Spleen (tissue), 11 donors: Measurements from ENCODE around the gene IGFALS. TPM values are rescaled to one million over a fixed set of nuclear protein-coding genes. Genes with fewer than 3 reads are reported as not detected.

Experiments used
- DNase-seq: peaks from one replicate; pipeline ENCODE4 v3.0.0-alpha.2; 2020
- H3K27ac ChIP-seq, 8 donors: fragments of 200-600 bp; sonication (generic) in 7 of 8; 1 replicate in 4 of 8; 2 replicates in 4 of 8; pipeline versions ENCODE4 v1.5.0 to v1.8.0; 2016 to 2021; ENCODE audit warnings: inconsistent platforms in 4 of 8, mild to moderate bottlenecking in 4 of 8, moderate library complexity in 1 of 8
- H3K27me3 ChIP-seq, 7 donors: fragments of 200-600 bp; sonication (generic) in 6 of 7; replicated peaks in 1 of 7; 1 replicate in 4 of 7; 2 replicates in 3 of 7; pipeline versions ENCODE4 v1.5.0 to v1.8.0; 2016 to 2021; ENCODE audit warnings: inconsistent platforms in 3 of 7, mild to moderate bottlenecking in 1 of 7
- H3K36me3 ChIP-seq, 6 donors: fragments of 200-600 bp; sonication (generic) in 5 of 6; 1 replicate in 4 of 6; 2 replicates in 2 of 6; pipeline versions ENCODE4 v1.5.0 to v1.8.0; 2016 to 2021; ENCODE audit warnings: inconsistent platforms in 2 of 6
- H3K4me1 ChIP-seq, 6 donors: fragments of 200-600 bp; sonication (generic) in 5 of 6; 1 replicate in 3 of 6; 2 replicates in 3 of 6; pipeline versions ENCODE4 v1.5.0 to v1.8.0; 2016 to 2021; ENCODE audit warnings: inconsistent platforms in 3 of 6
- H3K4me3 ChIP-seq, 8 donors: fragments of 200-600 bp; sonication (generic) in 7 of 8; 1 replicate in 4 of 8; 2 replicates in 4 of 8; pipeline versions ENCODE4 v1.5.0 to v1.8.0; 2016 to 2021; ENCODE audit warnings: inconsistent platforms in 4 of 8, mild to moderate bottlenecking in 4 of 8, moderate library complexity in 2 of 8
- H3K9me3 ChIP-seq, 8 donors: fragments of 200-600 bp; sonication (generic) in 7 of 8; 1 replicate in 4 of 8; 2 replicates in 4 of 8; pipeline versions ENCODE4 v1.5.0 to v1.8.0; 2016 to 2021; ENCODE audit warnings: inconsistent platforms in 4 of 8
- POLR2A ChIP-seq, 3 donors: fragments of 450-650 bp; IDR thresholded peaks; one replicate each; pipeline ENCODE4 v1.5.1; 2017; ENCODE audit warnings: antibody characterized with exemption in 3 of 3, mild to moderate bottlenecking in 1 of 3
- POLR2AphosphoS5 ChIP-seq, 3 donors: sonication (generic); formaldehyde crosslinking; IDR thresholded peaks; one replicate each; pipeline ENCODE4 v1.5.1; 2017; ENCODE audit warnings: antibody characterized with exemption in 3 of 3
- WGBS, 5 donors: extraction: QIAGEN DNeasy Blood & Tissue Kit in 3 of 5; methylation state at CpG; one replicate each; pipeline versions ENCODE4 v1.1.5 to v1.1.7; 2013 to 2018; 5-methylcytosine and 5-hydroxymethylcytosine counted together
- intact Hi-C: fragments of 100-400 bp; cut with DNase I; formaldehyde crosslinking; loops from one replicate; pipeline ENCODE4 v1.15.0; 2023; ENCODE audit warnings: low total_unique reads
- polyA plus RNA-seq, 3 donors: library from polyadenylated mRNA; stranded (reverse); fragments of 200-250 nt; gene quantifications; one replicate each; pipeline ENCODE4 v1.2.1, GENCODE V29; 2013
- total RNA-seq, 7 donors: library from RNA; depleted of rRNA in 3 of 7; stranded (reverse); fragments of >200 nt in 3 of 7; fragmentation: NEBNext Ultra II Directional in 4 of 7; extraction: Animal tissue kit (Norgen Biotek cat#: 25700) in 4 of 7; gene quantifications; one replicate each; pipeline versions ENCODE4 v1.1.0 to v1.2.1, GENCODE V29; 2016 to 2021
- TF ChIP-seq, protein P1 (sequence below), 11 experiments: fragments of 200-600 bp in 7 of 11; fragments of 450-650 bp in 4 of 11; sonication (generic) in 4 of 11; IDR thresholded peaks in 8 of 11; conservative IDR thresholded peaks in 3 of 11; 1 replicate in 7 of 11; 2 replicates in 4 of 11; pipeline versions ENCODE4 v1.4.0 to v1.8.0; 2016 to 2021; ENCODE audit warnings: antibody characterized with exemption in 11 of 11, inconsistent platforms in 4 of 11, mild to moderate bottlenecking in 1 of 11
- donor health status: healthy with polysubstance abuse.
- donor health status: DM: no; HTN: no; CAD: no; lungs with moderate emphysema.
- donor health status: DM: no; HTN: no; CAD: no.
- donor health status: Bipolar disorder and iron deficiency.
- donor health status: healthy.
- donor health status: DM: no; HTN: no; CAD: no.
- donor health status: DM: yes; HTN: yes; CAD: no.

Gene IGFALS
- total and polyA plus RNA-seq, 10 donors, result 0.14 to 0.63 (median 0.29) TPM; not detected in 2

DNA sequence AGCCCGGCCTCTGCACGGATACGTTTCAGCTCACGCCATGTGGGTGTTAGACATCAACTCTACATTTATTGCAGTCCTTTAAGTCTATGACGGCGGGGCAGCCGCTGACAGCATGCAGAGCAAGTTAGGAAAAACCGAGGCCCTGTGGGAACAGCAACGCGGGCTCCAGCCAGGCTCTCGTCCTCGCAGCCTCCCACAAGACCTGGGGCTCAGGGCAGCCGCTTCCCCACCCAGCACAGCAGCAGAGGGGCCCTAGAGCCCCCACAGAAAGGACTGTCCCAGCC is 16.9 kb downstream of the IGFALS start:
- intact Hi-C loops, result no loop called here
- TF ChIP-seq, protein P1, sequence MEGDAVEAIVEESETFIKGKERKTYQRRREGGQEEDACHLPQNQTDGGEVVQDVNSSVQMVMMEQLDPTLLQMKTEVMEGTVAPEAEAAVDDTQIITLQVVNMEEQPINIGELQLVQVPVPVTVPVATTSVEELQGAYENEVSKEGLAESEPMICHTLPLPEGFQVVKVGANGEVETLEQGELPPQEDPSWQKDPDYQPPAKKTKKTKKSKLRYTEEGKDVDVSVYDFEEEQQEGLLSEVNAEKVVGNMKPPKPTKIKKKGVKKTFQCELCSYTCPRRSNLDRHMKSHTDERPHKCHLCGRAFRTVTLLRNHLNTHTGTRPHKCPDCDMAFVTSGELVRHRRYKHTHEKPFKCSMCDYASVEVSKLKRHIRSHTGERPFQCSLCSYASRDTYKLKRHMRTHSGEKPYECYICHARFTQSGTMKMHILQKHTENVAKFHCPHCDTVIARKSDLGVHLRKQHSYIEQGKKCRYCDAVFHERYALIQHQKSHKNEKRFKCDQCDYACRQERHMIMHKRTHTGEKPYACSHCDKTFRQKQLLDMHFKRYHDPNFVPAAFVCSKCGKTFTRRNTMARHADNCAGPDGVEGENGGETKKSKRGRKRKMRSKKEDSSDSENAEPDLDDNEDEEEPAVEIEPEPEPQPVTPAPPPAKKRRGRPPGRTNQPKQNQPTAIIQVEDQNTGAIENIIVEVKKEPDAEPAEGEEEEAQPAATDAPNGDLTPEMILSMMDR (IDR thresholded peaks at IDR 0.05 in 8 of 11, conservative IDR thresholded peaks at IDR 0.05 in 3 of 11), result no peak
- TF ChIP-seq POLR2A (IDR thresholded peaks at IDR 0.05) (no peak), POLR2AphosphoS5 (IDR thresholded peaks at IDR 0.05) (peak; percentile 2 to 38 (median 5))
- WGBS, 5 donors, result 89 to 95% (median 90%) methylated on average over 7 to 13 of the region's 13 CpGs

DNA sequence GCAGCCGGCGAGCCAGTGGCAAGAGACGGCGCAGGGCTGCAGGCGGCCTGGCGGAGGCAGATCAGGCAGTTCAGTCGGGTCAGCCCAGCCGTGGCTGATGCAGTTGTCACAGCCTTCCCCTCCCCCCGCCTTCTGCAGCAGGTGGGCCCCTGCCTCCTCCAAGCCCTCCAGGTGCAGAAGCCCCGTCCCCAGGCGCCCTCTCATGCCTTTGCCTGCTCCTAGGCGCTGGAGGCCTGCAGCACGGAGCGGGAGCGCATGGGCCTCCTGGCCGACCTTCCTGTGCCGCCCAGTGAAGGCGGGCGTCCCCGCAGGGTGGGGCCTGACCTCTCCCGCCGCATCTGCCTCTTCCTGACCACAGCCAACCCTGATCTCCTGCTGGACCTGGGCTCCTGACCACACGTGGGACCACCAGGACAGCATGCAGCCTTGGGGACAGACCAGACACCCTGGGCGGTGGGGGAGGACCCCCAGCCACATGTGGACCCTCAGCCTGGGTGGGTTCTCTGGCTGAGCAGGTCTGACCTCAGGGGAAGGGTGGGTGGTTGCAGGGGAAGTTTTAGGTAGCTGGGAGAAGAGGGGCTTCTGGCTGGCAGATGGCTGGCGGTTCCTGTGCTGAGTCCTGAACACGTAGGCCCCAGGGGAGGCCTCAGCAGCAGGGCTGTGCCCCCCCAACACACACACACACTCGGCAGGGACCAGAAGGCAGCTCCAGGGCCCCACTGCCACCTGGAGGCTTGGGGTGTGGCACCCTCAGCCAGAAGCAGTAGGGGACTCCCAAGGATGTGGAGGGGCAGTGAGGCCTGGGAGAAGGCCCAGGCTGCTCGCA is 17.4 kb downstream of the IGFALS start:
- 73 to 88% (median 86%) methylated on average over 13 to 28 of the region's 28 CpGs for WGBS, 5 donors
- H3K36me3 ChIP-seq, result peaks cover 0 to 64% (median 36%) of the 10 kb centered on the region in 6 donors
- intact Hi-C loops, result no loop called here
- no peaks in the 10 kb centered on the region for H3K9me3 ChIP-seq
- H3K27ac ChIP-seq, result no peak overlapping the region
- DNase-seq, result no peak
- H3K4me1 ChIP-seq, result peaks cover 27 to 91% (median 41%) of the 10 kb centered on the region in 6 donors
- TF ChIP-seq POLR2AphosphoS5 (IDR thresholded peaks at IDR 0.05), result peak; percentile 4 to 69 (median 25)
- TF ChIP-seq, protein P1 (IDR thresholded peaks at IDR 0.05 in 8 of 11, conservative IDR thresholded peaks at IDR 0.05 in 3 of 11), result no peak
- TF ChIP-seq POLR2A (IDR thresholded peaks at IDR 0.05), result no peak
- H3K27me3 ChIP-seq, result no peaks in the 10 kb centered on the region
- H3K4me3 ChIP-seq, result no peak overlapping the region

More for the DNA sequence above, 16.9 kb downstream of the IGFALS start:
- Histone ChIP-seq H3K36me3 (peaks cover 0 to 65% (median 36%) of the 10 kb centered on the region in 6 donors), H3K4me1 (peaks cover 32 to 93% (median 46%) of the 10 kb centered on the region in 6 donors), H3K9me3 (no peaks in the 10 kb centered on the region), H3K27ac (no peak overlapping the region), H3K4me3 (no peak overlapping the region), H3K27me3 (no peaks in the 10 kb centered on the region)
- DNase-seq, result no peak

DNA sequence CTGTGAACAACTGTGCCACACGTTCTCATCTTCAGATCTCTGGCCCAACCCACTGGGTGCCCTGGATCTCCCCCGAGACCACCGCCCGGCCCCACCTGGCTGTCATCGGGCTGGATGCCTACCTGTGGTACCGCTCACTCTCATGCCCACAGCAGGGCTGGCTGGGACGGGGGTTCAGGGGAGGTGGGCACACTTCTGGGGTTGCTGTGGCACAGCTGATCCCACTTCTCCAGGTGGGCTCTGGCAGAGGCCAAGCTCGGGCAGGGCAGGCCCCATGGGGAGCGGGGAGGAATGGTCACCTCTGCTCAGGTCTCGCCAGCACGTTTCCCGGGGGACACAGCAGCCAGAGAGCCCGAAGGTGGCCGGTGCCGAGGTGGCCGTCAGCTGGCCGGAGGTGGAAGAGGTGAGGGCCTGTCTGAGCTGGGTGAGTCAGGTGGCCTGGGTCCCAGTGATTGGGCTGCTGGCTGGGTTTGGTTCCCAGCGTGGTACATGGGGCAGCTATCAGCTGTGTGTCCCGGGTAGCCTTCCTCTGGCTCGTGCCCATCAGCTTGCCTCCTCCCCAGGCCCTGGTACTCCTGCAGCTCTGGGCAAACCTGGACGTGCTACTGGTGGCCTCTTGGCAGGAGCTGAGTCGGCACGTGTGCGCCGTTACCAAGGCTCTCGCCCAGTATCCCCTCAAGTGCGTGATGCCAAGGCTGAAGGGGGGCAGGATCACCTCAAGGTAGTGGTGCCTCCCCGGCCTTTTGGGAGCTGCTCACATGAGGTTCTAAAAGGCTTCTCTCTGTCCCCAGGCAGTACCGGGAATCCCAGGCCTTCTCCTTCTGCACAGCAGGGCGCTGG is 18.3 kb downstream of the IGFALS start:
- peak overlapping the region in 2 of 8 donors; percentile 96 to 97 for H3K27ac ChIP-seq
- TF ChIP-seq POLR2A (IDR thresholded peaks at IDR 0.05), result no peak
- peak in 1 of 3 donors; percentile 13 for TF ChIP-seq POLR2AphosphoS5 (IDR thresholded peaks at IDR 0.05)
- TF ChIP-seq, protein P1 (IDR thresholded peaks at IDR 0.05 in 8 of 11, conservative IDR thresholded peaks at IDR 0.05 in 3 of 11), result no peak
- no peak for DNase-seq
- H3K4me3 ChIP-seq, result peak overlapping the region in 1 of 8 donors; percentile 98
- peaks cover 24 to 91% (median 40%) of the 10 kb centered on the region in 6 donors for H3K4me1 ChIP-seq
- intact Hi-C loops, result no loop called here
- WGBS, 5 donors, result 94 to 97% (median 95%) methylated on average over 25 to 30 of the region's 30 CpGs
- no peaks in the 10 kb centered on the region for H3K27me3 ChIP-seq
- H3K9me3 ChIP-seq, result no peaks in the 10 kb centered on the region
- H3K36me3 ChIP-seq, result peaks cover 0 to 55% (median 33%) of the 10 kb centered on the region in 6 donors

DNA sequence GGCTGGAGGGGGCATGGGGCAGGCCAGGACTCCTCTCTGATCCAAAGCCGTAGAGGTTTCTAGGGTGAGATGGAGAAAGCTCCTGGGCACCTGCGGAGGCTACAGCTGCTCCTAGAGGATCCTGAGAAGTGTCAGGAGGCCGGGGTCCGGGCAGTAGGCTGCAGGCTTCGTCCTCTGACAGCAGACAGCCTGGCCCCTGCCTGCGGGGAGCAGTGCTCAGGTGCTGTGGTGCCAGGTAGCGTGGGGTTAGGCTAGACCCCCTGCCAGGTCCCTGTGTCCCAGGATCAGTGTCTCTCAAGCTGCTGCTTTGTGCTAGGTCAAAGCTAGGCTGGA is 19.1 kb downstream of the IGFALS start:
- no peaks in the 10 kb centered on the region for H3K9me3 ChIP-seq
- peaks cover 0 to 53% (median 32%) of the 10 kb centered on the region in 6 donors for H3K36me3 ChIP-seq
- peak overlapping the region in 6 of 8 donors; percentile 92 to 97 (median 96) for H3K27ac ChIP-seq
- WGBS, 5 donors, result 85 to 96% (median 90%) methylated on average over 4 to 7 of the region's 7 CpGs
- peaks cover 23 to 91% (median 41%) of the 10 kb centered on the region in 6 donors for H3K4me1 ChIP-seq
- no peak for DNase-seq
- H3K4me3 ChIP-seq, result peak overlapping the region in 6 of 8 donors; percentile 96 to 100 (median 98)
- TF ChIP-seq POLR2A (IDR thresholded peaks at IDR 0.05), result no peak
- TF ChIP-seq, protein P1 (IDR thresholded peaks at IDR 0.05 in 8 of 11, conservative IDR thresholded peaks at IDR 0.05 in 3 of 11), result no peak
- no peak for TF ChIP-seq POLR2AphosphoS5 (IDR thresholded peaks at IDR 0.05)
- no peaks in the 10 kb centered on the region for H3K27me3 ChIP-seq
- intact Hi-C loops, result no loop called here
